OCI-LY7 (cell line): ENCODE data around the gene GRP.

Source experiments
- CTCF ChIP-seq: fragments of 200-600 bp; sonication (generic); conservative IDR thresholded peaks from 2 replicates; pipeline ENCODE4 v1.5.1; 2014; ENCODE audit warnings: mild to moderate bottlenecking, antibody characterized with exemption, low read length, moderate library complexity, mixed read lengths
- EZH2phosphoT487 ChIP-seq: fragments of 200-600 bp; sonication (generic); IDR thresholded peaks from 2 replicates; pipeline ENCODE4 v1.6.1; 2018; ENCODE audit warnings: low read depth, borderline replicate concordance, mild to moderate bottlenecking, mixed run types, antibody characterized with exemption, low read length, moderate library complexity, mixed read lengths

- TF ChIP-seq CTCF: no peak
- no peak for TF ChIP-seq EZH2phosphoT487
Observed at GRCh38 chr18:59229701-59230443, 9.9 kb downstream of the GRP start.
